A549 treated with DMSO at 1 μM for 4 hours (cell line): ENCODE data around the gene TAGAP. TPM values are rescaled to one million over a fixed set of nuclear protein-coding genes. Genes with fewer than 3 reads are reported as not detected.

Experiments
- total RNA-seq: library from RNA; stranded (reverse); fragments of 200-300 nt; extraction: Qiagen RNA extraction; gene quantifications from 5 replicates; pipeline ENCODE4 v1.2.3, GENCODE V29; 2022; ENCODE audit warnings: low read depth

The TAGAP gene
- total RNA-seq = not detected in 5 replicates

GRCh38 chr6:159044899-159045727, at the start of gene TAGAP:
TSS of gene TAGAP (minus strand) at chr6:159044991. CDS start at chr6:159044146, 845 bp downstream.

DNA sequence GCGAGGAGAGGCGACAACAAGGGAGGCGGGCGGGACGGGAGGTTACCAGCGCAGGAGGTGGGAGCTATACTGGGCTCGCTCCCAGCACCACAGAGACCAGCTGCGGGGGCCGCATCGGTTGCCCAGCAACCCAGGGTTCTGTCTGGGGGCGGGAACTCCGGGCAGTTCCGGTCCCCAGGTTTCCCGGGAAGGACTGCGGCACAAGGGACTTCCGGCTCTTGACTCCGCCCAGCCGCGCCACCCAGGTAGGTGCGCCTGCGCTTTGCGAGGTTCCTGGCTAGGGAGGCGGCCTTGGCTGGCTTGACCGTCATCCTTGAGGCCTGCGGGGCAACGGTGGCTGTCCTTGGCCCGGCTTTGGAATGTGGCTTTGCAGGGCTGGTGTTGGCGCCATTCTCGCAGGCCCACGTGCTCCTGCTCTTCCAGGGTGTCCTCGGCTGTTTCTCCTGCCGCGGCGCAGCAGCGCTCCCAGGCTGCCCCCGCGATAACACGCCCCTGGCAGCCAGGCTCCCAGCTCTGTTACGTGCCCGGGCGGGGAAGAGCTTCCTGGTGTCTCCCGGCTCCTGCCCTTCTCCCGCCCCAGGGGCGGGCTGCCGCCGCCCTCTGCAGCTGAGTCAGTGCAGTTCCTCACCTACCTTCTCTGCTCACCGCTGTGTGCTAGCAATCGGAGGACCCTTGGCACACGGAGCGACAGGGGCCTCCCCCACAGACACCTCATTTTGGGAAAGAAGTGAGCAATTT, 45.0 kb downstream of the TAGAP start, which contains the start of gene RSPH3:
TSS of gene RSPH3 (minus strand) at position 537 of the 738 bp plus-strand sequence. CDS start 652 bp downstream, outside the sequence.

Other genes with a start within 250 kb of the TAGAP start
- 301 to 331 TPM (median 327 TPM) in 5 replicates for gene EZR, start 225.6 kb downstream of the TAGAP start, total RNA-seq
- 3.7 to 5.4 TPM (median 4.7 TPM) in 5 replicates for gene RSPH3, start 44.8 kb downstream of the TAGAP start, total RNA-seq
- 0.08 to 0.21 TPM (median 0.14 TPM) in 5 replicates for gene FNDC1, start 124.4 kb upstream of the TAGAP start, total RNA-seq